Smooth muscle cell (in vitro differentiated cells): ENCODE data around the gene SH3RF1. TPM values are rescaled to one million over a fixed set of nuclear protein-coding genes. Genes with fewer than 3 reads are reported as not detected.

ENCODE experiments used
- DNase-seq: peaks from one replicate; lab custom pipeline; 2025; ENCODE audit not compliant: unreplicated experiment; lab: John Stamatoyannopoulos, UW
- H2AFZ ChIP-seq: fragments of 200-600 bp; sonication (generic); 2 replicates; pipeline ENCODE4 v1.6.0; 2016; ENCODE audit warnings: antibody characterized with exemption, low read depth, mild to moderate bottlenecking
- H3F3A ChIP-seq: fragments of 200-600 bp; sonication (generic); 2 replicates; pipeline ENCODE4 v1.6.0; 2017; ENCODE audit warnings: antibody characterized with exemption, low read depth
- H3K27ac ChIP-seq: fragments of 200-600 bp; sonication (generic); 2 replicates; pipeline ENCODE4 v1.5.1; 2016; ENCODE audit warnings: low read depth, mild to moderate bottlenecking
- H3K27me3 ChIP-seq: fragments of 200-600 bp; sonication (generic); 2 replicates; pipeline ENCODE4 v1.6.1; 2016; ENCODE audit warnings: low read depth, mild to moderate bottlenecking
- H3K36me3 ChIP-seq: fragments of 200-600 bp; sonication (generic); 2 replicates; pipeline ENCODE4 v1.5.1; 2016; ENCODE audit warnings: low read depth
- H3K4me1 ChIP-seq: fragments of 200-600 bp; sonication (generic); 2 replicates; pipeline ENCODE4 v1.5.1; 2016; ENCODE audit warnings: low read depth
- H3K4me2 ChIP-seq: fragments of 200-600 bp; sonication (generic); 2 replicates; pipeline ENCODE4 v1.6.0; 2016; ENCODE audit warnings: mild to moderate bottlenecking
- H3K4me3 ChIP-seq: fragments of 200-600 bp; sonication (generic); 2 replicates; pipeline ENCODE4 v1.5.1; 2016; ENCODE audit warnings: mild to moderate bottlenecking
- H3K79me2 ChIP-seq: fragments of 200-600 bp; sonication (generic); 2 replicates; pipeline ENCODE4 v1.6.0; 2016; ENCODE audit warnings: low read depth, mild to moderate bottlenecking
- H3K9ac ChIP-seq: fragments of 200-600 bp; sonication (generic); 2 replicates; pipeline ENCODE4 v1.6.0; 2016; ENCODE audit warnings: low read depth
- H3K9me3 ChIP-seq: fragments of 200-600 bp; sonication (generic); replicated peaks from 2 replicates; pipeline ENCODE4 v1.5.1; 2016; ENCODE audit warnings: low read depth
- H4K20me1 ChIP-seq: fragments of 200-600 bp; sonication (generic); 2 replicates; pipeline ENCODE4 v1.6.0; 2016; ENCODE audit warnings: low read depth
- CTCF ChIP-seq: fragments of 200-600 bp; sonication (generic); IDR thresholded peaks from 2 replicates; pipeline ENCODE4 v1.5.1; 2017; ENCODE audit warnings: borderline replicate concordance, mild to moderate bottlenecking, antibody characterized with exemption; ENCODE audit not compliant: insufficient read depth, poor library complexity, severe bottlenecking
- WGBS: methylation state at CpG from one replicate; pipeline ENCODE4 v1.1.7; 2016; ENCODE audit warnings: low lambda C conversion rate; 5-methylcytosine and 5-hydroxymethylcytosine counted together
- polyA plus RNA-seq: library from polyadenylated mRNA; unstranded; fragments of >200 nt; fragmentation: Nextera tagmentation; extraction: Ambion mirVana; gene quantifications from 2 replicates; pipeline ENCODE4 v1.2.1, GENCODE V29; 2016
- total RNA-seq: library from RNA; depleted of rRNA; stranded (reverse); fragments of >200 nt; gene quantifications from 2 replicates; pipeline ENCODE4 v1.2.3, GENCODE V29; 2014

Gene SH3RF1
- total and polyA plus RNA-seq, 2 experiments from 2014 or later: 9.4 to 10.2 TPM

DNA sequence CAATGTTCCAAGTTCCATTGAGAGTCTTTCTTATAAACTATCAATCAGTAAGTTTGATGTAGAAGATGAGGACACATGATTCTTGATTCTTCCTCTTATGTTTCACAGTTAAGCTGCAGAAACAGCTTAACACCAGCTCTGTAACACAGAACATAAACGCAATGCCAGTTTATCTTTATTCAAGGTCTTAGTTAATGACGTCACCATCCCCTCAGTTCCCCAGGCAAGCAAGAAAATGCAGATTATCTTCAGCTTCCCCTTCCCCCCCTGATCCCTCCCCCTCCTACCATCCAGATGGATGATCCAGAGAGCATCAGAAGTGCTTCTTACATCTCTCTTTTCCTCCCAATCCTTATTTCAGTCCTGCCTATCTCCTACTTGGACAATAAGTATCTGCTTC lies 4.4 kb upstream of the SH3RF1 start:
- H2AFZ ChIP-seq: no peak overlapping the region
- 10% methylated on average over 2 of the region's 2 CpGs for WGBS
- H3K27me3 ChIP-seq: no peaks in the 10 kb centered on the region
- peaks cover 13% of the 10 kb centered on the region for H3F3A ChIP-seq
- no peak overlapping the region for H3K27ac ChIP-seq
- H3K9me3 ChIP-seq: no peaks in the 10 kb centered on the region
- DNase-seq: no peak
- no peak for TF ChIP-seq CTCF
- no peaks in the 10 kb centered on the region for H4K20me1 ChIP-seq
- no peak overlapping the region for H3K4me3 ChIP-seq
- H3K9ac ChIP-seq: no peak overlapping the region
- no peaks in the 10 kb centered on the region for H3K79me2 ChIP-seq
- H3K36me3 ChIP-seq: no peaks in the 10 kb centered on the region
- no peak overlapping the region for H3K4me2 ChIP-seq
- H3K4me1 ChIP-seq: peaks cover 3% of the 10 kb centered on the region

DNA sequence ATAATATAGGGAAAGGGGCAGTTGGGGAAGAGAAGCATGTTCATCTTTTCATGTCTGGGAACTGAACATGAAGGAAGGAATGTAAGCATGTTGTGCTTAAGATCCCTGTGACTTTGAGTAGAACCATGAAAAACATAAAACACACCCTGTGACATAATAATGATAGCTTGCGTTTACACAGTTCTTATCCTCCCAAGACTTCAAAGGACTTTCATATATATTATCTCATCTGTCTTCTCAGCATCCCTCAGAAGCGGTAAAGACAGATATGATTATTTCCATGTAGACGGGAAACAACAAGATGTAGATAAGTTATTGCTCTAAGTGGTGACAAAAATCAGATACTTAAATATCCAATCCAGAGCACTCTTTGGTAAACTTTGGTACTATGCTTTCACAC lies 3.3 kb upstream of the SH3RF1 start:
- Histone ChIP-seq H3K27ac (no peak overlapping the region), H3F3A (peaks cover 21% of the 10 kb centered on the region)

GRCh38 chr4:169272265-169272886 lies 1.6 kb upstream of the SH3RF1 start:
- H3K36me3 ChIP-seq: no peaks in the 10 kb centered on the region
- H3K4me3 ChIP-seq: no peak overlapping the region
- H2AFZ ChIP-seq: no peak overlapping the region
- H3K9ac ChIP-seq: no peak overlapping the region
- H4K20me1 ChIP-seq: peaks cover 10% of the 10 kb centered on the region
- H3K4me2 ChIP-seq: peak overlapping the region; percentile 89
- 31% methylated on average over 3 of the region's 3 CpGs for WGBS
- peaks cover 15% of the 10 kb centered on the region for H3K79me2 ChIP-seq
- H3K27me3 ChIP-seq: no peaks in the 10 kb centered on the region
- H3K9me3 ChIP-seq: no peaks in the 10 kb centered on the region
- DNase-seq: no peak
- H3K4me1 ChIP-seq: peaks cover 18% of the 10 kb centered on the region
- peaks cover 21% of the 10 kb centered on the region for H3F3A ChIP-seq
- H3K27ac ChIP-seq: peak overlapping the region; percentile 76
- no peak for TF ChIP-seq CTCF

More for the DNA sequence above, 3.3 kb upstream of the SH3RF1 start:
- H3K79me2 ChIP-seq: no peaks in the 10 kb centered on the region
- no peak overlapping the region for H2AFZ ChIP-seq
- peaks cover 3% of the 10 kb centered on the region for H3K4me1 ChIP-seq
- no peak for DNase-seq
- no peaks in the 10 kb centered on the region for H4K20me1 ChIP-seq
- H3K9me3 ChIP-seq: no peaks in the 10 kb centered on the region
- H3K4me2 ChIP-seq: no peak overlapping the region
- TF ChIP-seq CTCF: no peak
- 9% methylated on average over 3 of the region's 3 CpGs for WGBS
- H3K9ac ChIP-seq: no peak overlapping the region
- no peaks in the 10 kb centered on the region for H3K27me3 ChIP-seq
- H3K4me3 ChIP-seq: no peak overlapping the region
- no peaks in the 10 kb centered on the region for H3K36me3 ChIP-seq

- peak overlapping the region; percentile 91 for H3K9ac ChIP-seq
- peak overlapping the region; percentile 89 for H3K4me2 ChIP-seq
- WGBS: 7% methylated on average over 11 of the region's 11 CpGs
- peaks cover 25% of the 10 kb centered on the region for H3K4me1 ChIP-seq
- peaks cover 22% of the 10 kb centered on the region for H3K79me2 ChIP-seq
- peaks cover 18% of the 10 kb centered on the region for H4K20me1 ChIP-seq
- H3K4me3 ChIP-seq: peak overlapping the region; percentile 83
- peaks cover 21% of the 10 kb centered on the region for H3F3A ChIP-seq
- H2AFZ ChIP-seq: peak overlapping the region; percentile 86
- H3K9me3 ChIP-seq: no peaks in the 10 kb centered on the region
- DNase-seq: no peak
- H3K27ac ChIP-seq: peak overlapping the region; percentile 76
- H3K36me3 ChIP-seq: no peaks in the 10 kb centered on the region
- no peaks in the 10 kb centered on the region for H3K27me3 ChIP-seq
- no peak for TF ChIP-seq CTCF
Measured at GRCh38 chr4:169271692-169272007, 894 bp upstream of the SH3RF1 start.
